CD14-positive monocyte (primary cell): ENCODE data around the gene WDTC1. TPM values are rescaled to one million over a fixed set of nuclear protein-coding genes. Genes with fewer than 3 reads are reported as not detected.

ENCODE experiments used
- DNase-seq, 3 donors: peaks; one replicate each; pipeline ENCODE4 v3.0.0-alpha.2; 2011 to 2022
- H2AFZ ChIP-seq: 2 replicates; pipeline ENCODE4 v1.6.0; 2012; ENCODE audit warnings: mild to moderate bottlenecking, low read depth, low read length, inconsistent platforms; ENCODE audit not compliant: insufficient read depth, poor library complexity, severe bottlenecking
- H3K27ac ChIP-seq, 2 donors: 1 replicate in 1 of 2; 2 replicates in 1 of 2; pipeline ENCODE4 v1.5.1; 2012 to 2013; ENCODE audit warnings: low read length in 2 of 2, control low read depth in 1 of 2, inconsistent platforms in 1 of 2, low read depth in 1 of 2, mild to moderate bottlenecking in 1 of 2
- H3K27me3 ChIP-seq, 2 donors: one replicate each; pipeline versions ENCODE4 v1.6.0 to v1.6.1; 2011 to 2013; ENCODE audit warnings: low read length in 2 of 2; ENCODE audit not compliant: control insufficient read depth in 2 of 2, insufficient read depth in 2 of 2
- H3K36me3 ChIP-seq, 2 donors: replicated peaks in 1 of 2; 1 replicate in 1 of 2; 2 replicates in 1 of 2; pipeline versions ENCODE4 v1.5.1 to v1.6.1; 2012 to 2013; ENCODE audit warnings: low read length in 2 of 2, control low read depth in 1 of 2, inconsistent platforms in 1 of 2, mild to moderate bottlenecking in 1 of 2; ENCODE audit not compliant: insufficient read depth in 2 of 2, control insufficient read depth in 1 of 2
- H3K4me1 ChIP-seq, 2 donors: 1 replicate in 1 of 2; 2 replicates in 1 of 2; pipeline versions ENCODE4 v1.5.1 to v1.6.1; 2012 to 2013; ENCODE audit warnings: low read length in 2 of 2, control low read depth in 1 of 2, inconsistent platforms in 1 of 2, mild to moderate bottlenecking in 1 of 2, moderate library complexity in 1 of 2; ENCODE audit not compliant: insufficient read depth in 2 of 2, control insufficient read depth in 1 of 2
- H3K4me2 ChIP-seq: replicated peaks from 2 replicates; pipeline ENCODE3; 2012; ENCODE audit warnings: low read length, moderate library complexity, mild to moderate bottlenecking; ENCODE audit not compliant: poor library complexity, severe bottlenecking; ENCODE audit errors: extremely low read depth
- H3K4me3 ChIP-seq, 3 experiments: fragments of 200-600 bp in 1 of 3; sonication (generic) in 1 of 3; replicated peaks in 1 of 3; 1 replicate in 2 of 3; 2 replicates in 1 of 3; pipeline ENCODE4 v1.5.1; 2011 to 2013; ENCODE audit warnings: low read length in 3 of 3, mild to moderate bottlenecking in 3 of 3, control low read depth in 2 of 3, low read depth in 2 of 3, inconsistent platforms in 1 of 3, moderate library complexity in 1 of 3
- H3K79me2 ChIP-seq: 2 replicates; pipeline ENCODE4 v1.6.0; 2012; ENCODE audit warnings: mild to moderate bottlenecking, control low read depth, inconsistent platforms, low read length, moderate library complexity; ENCODE audit not compliant: insufficient read depth
- H3K9ac ChIP-seq: 2 replicates; pipeline ENCODE4 v1.6.0; 2017; ENCODE audit warnings: low read length, mild to moderate bottlenecking; ENCODE audit not compliant: insufficient read depth, poor library complexity, severe bottlenecking
- H3K9me3 ChIP-seq, 2 donors: replicated peaks in 1 of 2; 1 replicate in 1 of 2; 2 replicates in 1 of 2; pipeline versions ENCODE4 v1.5.1 to v1.6.1; 2012 to 2013; ENCODE audit warnings: low read length in 2 of 2, control low read depth in 1 of 2; ENCODE audit not compliant: control insufficient read depth in 1 of 2, insufficient read depth in 1 of 2
- H4K20me1 ChIP-seq: 2 replicates; pipeline ENCODE4 v1.6.0; 2012; ENCODE audit warnings: mild to moderate bottlenecking, low read length, control low read depth, moderate library complexity; ENCODE audit not compliant: insufficient read depth
- H3K27ac Mint-ChIP-seq, 7 donors: one replicate each; pipeline ENCODE4 v1.8.0; 2020; ENCODE audit warnings: mild to moderate bottlenecking in 7 of 7, mixed read lengths in 7 of 7, moderate library complexity in 6 of 7, inconsistent platforms in 2 of 7
- H3K27me3 Mint-ChIP-seq, 3 donors: one replicate each; pipeline ENCODE4 v1.8.0; 2021 to 2022; ENCODE audit warnings: low read depth in 3 of 3, mild to moderate bottlenecking in 3 of 3, mixed read lengths in 3 of 3, moderate library complexity in 3 of 3, inconsistent platforms in 1 of 3
- H3K36me3 Mint-ChIP-seq, 2 donors: one replicate each; pipeline ENCODE4 v1.8.0; 2020; ENCODE audit warnings: mixed read lengths in 2 of 2, inconsistent platforms in 1 of 2, mild to moderate bottlenecking in 1 of 2
- H3K4me1 Mint-ChIP-seq: one replicate; pipeline ENCODE4 v1.8.0; 2020; ENCODE audit warnings: mild to moderate bottlenecking, mixed read lengths
- H3K4me3 Mint-ChIP-seq, 2 donors: one replicate each; pipeline ENCODE4 v1.8.0; 2020; ENCODE audit warnings: mild to moderate bottlenecking in 2 of 2, mixed read lengths in 2 of 2, moderate library complexity in 1 of 2
- H3K9me3 Mint-ChIP-seq, 7 donors: one replicate each; pipeline ENCODE4 v1.8.0; 2020 to 2022; ENCODE audit warnings: mixed read lengths in 7 of 7, mild to moderate bottlenecking in 6 of 7, moderate library complexity in 6 of 7, inconsistent platforms in 2 of 7
- CTCF ChIP-seq: fragments of 200-600 bp; IDR thresholded peaks from one replicate; pipeline ENCODE4 v1.8.0; 2022; ENCODE audit warnings: antibody characterized with exemption, mild to moderate bottlenecking
- WGBS: methylation state at CpG from one replicate; pipeline ENCODE4 v1.1.5; 2013; ENCODE audit warnings: missing lambda C conversion rate; ENCODE audit not compliant: insufficient coverage; 5-methylcytosine and 5-hydroxymethylcytosine counted together
- intact Hi-C, 2 donors: fragments of 100-400 bp; cut with micrococcal nuclease; formaldehyde crosslinking; loops; one replicate each; pipeline versions ENCODE4 v1.15.0 to v1.15.1; 2023
- polyA plus RNA-seq, 3 donors: library from polyadenylated mRNA; depleted of rRNA in 1 of 3; unstranded in 2 of 3; stranded (reverse) in 1 of 3; fragments of 300-500 nt in 2 of 3; fragments of >200 nt in 1 of 3; fragmentation: Illumina TruSeq in 2 of 3; gene quantifications; 1 replicate in 2 of 3; 2 replicates in 1 of 3; pipeline ENCODE4 v1.2.3, GENCODE V29; 2012 to 2021

The WDTC1 gene
- polyA plus RNA-seq, 3 donors = 2.1 to 26.6 (median 4.3) TPM

GRCh38 chr1:27297903-27298302 lies 63.5 kb downstream of the WDTC1 start:
- Mint-ChIP-seq H3K4me1 (peaks cover 23% of the 10 kb centered on the region), H3K27me3 (no peaks in the 10 kb centered on the region), H3K36me3 (peaks cover 74 to 88% of the 10 kb centered on the region in 2 donors), H3K4me3 (no peak overlapping the region), H3K27ac (no peak overlapping the region), H3K9me3 (no peaks in the 10 kb centered on the region)
- Histone ChIP-seq H3K27ac (peak overlapping the region in 1 of 2 donors; percentile 15), H3K4me1 (peaks cover 25 to 26% of the 10 kb centered on the region in 2 donors), H3K79me2 (no peaks in the 10 kb centered on the region), H3K36me3 (peaks cover 67 to 86% of the 10 kb centered on the region in 2 donors), H3K4me3 (no peak overlapping the region), H3K4me2 (no peak overlapping the region), H3K9me3 (no peaks in the 10 kb centered on the region), H4K20me1 (peaks cover 34% of the 10 kb centered on the region), H2AFZ (no peak overlapping the region), H3K9ac (no peak overlapping the region), H3K27me3 (no peaks in the 10 kb centered on the region)
- intact Hi-C loops = loop anchor here in 1 of 2 donors (10.0 kb wide), 1 partner anchor 253 kb away; no protein-coding TSS in a partner anchor
- 100% methylated on average over 1 of the region's 3 CpGs for WGBS
- DNase-seq = no peak
- no peak for TF ChIP-seq CTCF

- no peak overlapping the region for H3K4me3 ChIP-seq
- Mint-ChIP-seq H3K36me3 (peaks cover 76 to 89% of the 10 kb centered on the region in 2 donors), H3K4me1 (peaks cover 23% of the 10 kb centered on the region), H3K27ac (peak overlapping the region in 6 of 7 donors; percentile 72 to 92 (median 89)), H3K4me3 (no peak overlapping the region), H3K27me3 (no peaks in the 10 kb centered on the region), H3K9me3 (no peaks in the 10 kb centered on the region)
- no peak overlapping the region for H3K4me2 ChIP-seq
- H3K27me3 ChIP-seq = no peaks in the 10 kb centered on the region
- H3K4me1 ChIP-seq = peaks cover 25 to 26% of the 10 kb centered on the region in 2 donors
- no peaks in the 10 kb centered on the region for H3K79me2 ChIP-seq
- H3K27ac ChIP-seq = peak overlapping the region; percentile 75 to 84
- peaks cover 34% of the 10 kb centered on the region for H4K20me1 ChIP-seq
- TF ChIP-seq CTCF = no peak
- H3K9ac ChIP-seq = peak overlapping the region; percentile 37
- 98% methylated on average over 7 of the region's 8 CpGs for WGBS
- no peaks in the 10 kb centered on the region for H3K9me3 ChIP-seq
- intact Hi-C loops = loop anchor here in 1 of 2 donors (10.0 kb wide), 1 partner anchor 254 kb away; no protein-coding TSS in a partner anchor
- DNase-seq = no peak
- no peak overlapping the region for H2AFZ ChIP-seq
- peaks cover 68 to 90% of the 10 kb centered on the region in 2 donors for H3K36me3 ChIP-seq
Measured at GRCh38 chr1:27298632-27299384, 64.4 kb downstream of the WDTC1 start.
